HEK293 (cell line): ENCODE results near the gene GPR17.

Experiments
- CTCF ChIA-PET: fragments of 350-600 bp; formaldehyde crosslinking; extraction: SDS; loops from one replicate; lab custom pipeline; 2021; ENCODE audit warnings: antibody characterized with exemption; lab: Yijun Ruan, JAX
- POLR2A ChIA-PET: fragments of 300-600 bp; formaldehyde crosslinking; extraction: SDS; loops from one replicate; lab custom pipeline; 2020; ENCODE audit warnings: antibody characterized with exemption, inconsistent platforms; lab: Yijun Ruan, JAX
- H3K27ac ChIP-seq: fragments of 200-500 bp; sonication (Bioruptor generic); 2 replicates; pipeline ENCODE4 v1.5.1; 2014; ENCODE audit warnings: low read depth, low read length, control low read depth, inconsistent platforms; ENCODE audit errors: extremely low read depth
- H3K36me3 ChIP-seq, 2 experiments: fragments of 200-500 bp in 1 of 2; sonication (Bioruptor generic) in 1 of 2; 1 replicate in 1 of 2; 2 replicates in 1 of 2; pipeline ENCODE4 v1.5.1; 2014 to 2017; ENCODE audit warnings: inconsistent platforms in 2 of 2, low read length in 2 of 2; ENCODE audit not compliant: control insufficient read depth in 2 of 2, insufficient read depth in 1 of 2
- H3K4me1 ChIP-seq: fragments of 200-500 bp; sonication (Bioruptor generic); 2 replicates; pipeline ENCODE4 v1.5.1; 2014; ENCODE audit warnings: mild to moderate bottlenecking, low read length, inconsistent platforms; ENCODE audit not compliant: control insufficient read depth, insufficient read depth
- H3K4me3 ChIP-seq: 2 replicates; pipeline ENCODE4 v1.5.1; 2011; ENCODE audit warnings: low read depth, mild to moderate bottlenecking, control low read depth, low read length, moderate library complexity
- H3K9me3 ChIP-seq: fragments of 200-500 bp; sonication (Bioruptor generic); 2 replicates; pipeline ENCODE4 v1.5.1; 2014; ENCODE audit warnings: low read depth, low read length, inconsistent platforms; ENCODE audit not compliant: control insufficient read depth, insufficient read depth
- EGR2 ChIP-seq: fragments of 450-650 bp; formaldehyde crosslinking; IDR thresholded peaks from 2 replicates; pipeline ENCODE4 v1.5.1; 2016; ENCODE audit warnings: low read depth, missing biosample characterization, missing genetic modification characterization
- GLI2 ChIP-seq: fragments of 450-650 bp; formaldehyde crosslinking; IDR thresholded peaks from 2 replicates; pipeline ENCODE4; 2017; ENCODE audit warnings: missing biosample characterization, missing genetic modification characterization, low read depth, borderline replicate concordance
- GLIS2 ChIP-seq: fragments of 450-650 bp; formaldehyde crosslinking; IDR thresholded peaks from 2 replicates; pipeline ENCODE4 v1.5.1; 2016; ENCODE audit warnings: missing biosample characterization, missing genetic modification characterization
- KLF1 ChIP-seq: fragments of 450-650 bp; formaldehyde crosslinking; IDR thresholded peaks from 2 replicates; pipeline ENCODE4 v1.5.1; 2016; ENCODE audit warnings: missing biosample characterization, missing genetic modification characterization
- KLF17 ChIP-seq: fragments of 450-650 bp; formaldehyde crosslinking; IDR thresholded peaks from 2 replicates; pipeline ENCODE4 v1.5.1; 2016; ENCODE audit warnings: missing biosample characterization, missing genetic modification characterization
- PATZ1 ChIP-seq: fragments of 450-650 bp; formaldehyde crosslinking; IDR thresholded peaks from 2 replicates; pipeline ENCODE4 v1.5.1; 2016; ENCODE audit warnings: missing biosample characterization, missing genetic modification characterization
- SP2 ChIP-seq: fragments of 450-650 bp; formaldehyde crosslinking; IDR thresholded peaks from 2 replicates; pipeline ENCODE4 v1.5.1; 2016; ENCODE audit warnings: missing biosample characterization, missing genetic modification characterization
- WT1 ChIP-seq: fragments of 450-650 bp; formaldehyde crosslinking; IDR thresholded peaks from 2 replicates; pipeline ENCODE4 v1.5.1; 2016; ENCODE audit warnings: missing biosample characterization, missing genetic modification characterization
- ZBTB6 ChIP-seq: fragments of 450-650 bp; formaldehyde crosslinking; IDR thresholded peaks from 2 replicates; pipeline ENCODE4 v1.5.1; 2017; ENCODE audit warnings: missing biosample characterization, missing genetic modification characterization
- ZFHX2 ChIP-seq: fragments of 450-650 bp; formaldehyde crosslinking; conservative IDR thresholded peaks from 2 replicates; pipeline ENCODE4 v1.5.1; 2016; ENCODE audit warnings: missing biosample characterization, missing genetic modification characterization
- ZIC2 ChIP-seq: fragments of 450-650 bp; formaldehyde crosslinking; IDR thresholded peaks from 2 replicates; pipeline ENCODE4 v1.5.1; 2016; ENCODE audit warnings: missing biosample characterization, missing genetic modification characterization
- ZNF112 ChIP-seq: fragments of 450-650 bp; formaldehyde crosslinking; IDR thresholded peaks from 2 replicates; pipeline ENCODE4 v1.5.0; 2017; ENCODE audit warnings: missing biosample characterization, missing genetic modification characterization
- ZNF223 ChIP-seq: fragments of 450-650 bp; formaldehyde crosslinking; IDR thresholded peaks from 2 replicates; pipeline ENCODE4 v1.5.1; 2016; ENCODE audit warnings: missing biosample characterization, missing genetic modification characterization
- ZNF280D ChIP-seq: fragments of 450-650 bp; formaldehyde crosslinking; IDR thresholded peaks from 2 replicates; pipeline ENCODE4 v1.5.1; 2016; ENCODE audit warnings: missing biosample characterization, missing genetic modification characterization
- ZNF350 ChIP-seq: fragments of 450-650 bp; formaldehyde crosslinking; IDR thresholded peaks from 2 replicates; pipeline ENCODE4 v1.5.0; 2017; ENCODE audit warnings: missing biosample characterization, mild to moderate bottlenecking, missing genetic modification characterization
- ZNF398 ChIP-seq: fragments of 450-650 bp; formaldehyde crosslinking; IDR thresholded peaks from 2 replicates; pipeline ENCODE4 v1.5.1; 2017; ENCODE audit warnings: missing biosample characterization, missing genetic modification characterization
- ZNF621 ChIP-seq: fragments of 450-650 bp; formaldehyde crosslinking; IDR thresholded peaks from 2 replicates; pipeline ENCODE4 v1.5.1; 2017; ENCODE audit warnings: missing biosample characterization, missing genetic modification characterization
- ZNF629 ChIP-seq: fragments of 450-650 bp; formaldehyde crosslinking; IDR thresholded peaks from 2 replicates; pipeline ENCODE4 v1.5.1; 2017; ENCODE audit warnings: missing biosample characterization, missing genetic modification characterization
- ZNF792 ChIP-seq: fragments of 450-650 bp; formaldehyde crosslinking; IDR thresholded peaks from 2 replicates; pipeline ENCODE4 v1.5.1; 2016; ENCODE audit warnings: missing biosample characterization, missing genetic modification characterization

Gene GPR17

GRCh38 chr2:127637725-127638252, 8.2 kb upstream of the GPR17 start:
- Histone ChIP-seq H3K4me1 (peaks cover 2% of the 10 kb centered on the region; the same call in 1 of the 2 replicates), H3K36me3 (no peaks in the 10 kb centered on the region), H3K9me3 (no peaks in the 10 kb centered on the region), H3K27ac (no peak overlapping the region), H3K4me3 (no peak overlapping the region)
- CTCF ChIA-PET: interaction anchor here (1.2 to 4.5 kb wide), 4 partner anchors 12 to 158 kb away, joined by 4 to 31 read pairs (median 6); no protein-coding TSS in a partner anchor
- no peak for TF ChIP-seq ZBTB6
- TF ChIP-seq ZNF621 (tag by site-specific recombination): no peak
- TF ChIP-seq ZNF629 (tag by site-specific recombination): 0 out of 2 replicates have a peak, but pooled peaks have one; percentile 12
- TF ChIP-seq KLF17 (tag by site-specific recombination): peak; percentile 70
- TF ChIP-seq PATZ1 (tag by site-specific recombination): 0 out of 2 replicates have a peak, but pooled peaks have one; percentile 35
- peak; percentile 19; the same call in 1 of the 2 replicates for TF ChIP-seq SP2 (tag by site-specific recombination)
- 0 out of 2 replicates have a peak, but pooled peaks have one; percentile 17 for TF ChIP-seq EGR2 (tag by site-specific recombination)
- peak; percentile 44; the same call in 1 of the 2 replicates for TF ChIP-seq GLIS2 (tag by site-specific recombination)
- peak; percentile 43; the same call in 1 of the 2 replicates for TF ChIP-seq KLF1
- peak; percentile 58; the same call in 1 of the 2 replicates for TF ChIP-seq WT1 (tag by site-specific recombination)
- TF ChIP-seq ZNF280D (tag by site-specific recombination): no peak
- TF ChIP-seq ZNF223 (tag by site-specific recombination): peak; percentile 78
- TF ChIP-seq ZNF398: peak; percentile 30; the same call in 1 of the 2 replicates
- POLR2A ChIA-PET: interaction anchor here (0.6 to 1.9 kb wide), 2 partner anchors 64 to 111 kb away, joined by 3 to 7 read pairs; partner anchors contain the start of gene IWS1

- H3K4me1 ChIP-seq: peaks cover 2% of the 10 kb centered on the region; the same call in 1 of the 2 replicates
- no peak overlapping the region for H3K27ac ChIP-seq
- CTCF ChIA-PET: interaction anchor here (0.7 to 4.5 kb wide), 7 partner anchors 12 to 159 kb away, joined by 3 to 31 read pairs (median 6); no protein-coding TSS in a partner anchor
- no peak for TF ChIP-seq ZNF350
- TF ChIP-seq EGR2 (tag by site-specific recombination): peak; percentile 60; the same call in 1 of the 2 replicates
- TF ChIP-seq ZIC2: no peak
- no peak for TF ChIP-seq GLI2
- TF ChIP-seq ZNF792 (tag by site-specific recombination): no peak
- no peak for TF ChIP-seq ZNF112 (tag by site-specific recombination)
- TF ChIP-seq ZFHX2 (tag by site-specific recombination): peak; percentile 56
- TF ChIP-seq, all 188 proteins: peak for 2
- POLR2A ChIA-PET: no interaction called here
- H3K4me3 ChIP-seq: no peak overlapping the region
- H3K9me3 ChIP-seq: no peaks in the 10 kb centered on the region
- no peaks in the 10 kb centered on the region for H3K36me3 ChIP-seq
These were observed 7.4 kb upstream of the GPR17 start for GRCh38 chr2:127638361-127639110.
